Measurements from ENCODE around the gene FAM47B.

The FAM47B gene

GRCh38 chrX:34942496-34942895, at the start of gene FAM47B:
TSS of gene FAM47B (plus strand) at chrX:34942796. CDS start at chrX:34942832, 36 bp downstream.
- DNase-seq, result no peak

GRCh38 chrX:34893741-34894140, 48.9 kb upstream of the FAM47B start:
- no peak for DNase-seq

GRCh38 chrX:34900691-34901090, 41.9 kb upstream of the FAM47B start:
- no peak for DNase-seq

GRCh38 chrX:34901761-34902160, 40.8 kb upstream of the FAM47B start:
- no peak for DNase-seq

GRCh38 chrX:34903316-34903715, 39.3 kb upstream of the FAM47B start:
- DNase-seq, result no peak

GRCh38 chrX:34909151-34909550, 33.4 kb upstream of the FAM47B start:
- DNase-seq, result no peak

- no peak for DNase-seq
Measured at GRCh38 chrX:34915463-34916225, 27.0 kb upstream of the FAM47B start.

GRCh38 chrX:34917146-34917545, 25.4 kb upstream of the FAM47B start:
- no peak for DNase-seq

- DNase-seq, result no peak
Measured at GRCh38 chrX:34918091-34918736, 24.4 kb upstream of the FAM47B start.

- DNase-seq, result no peak
Measured at GRCh38 chrX:34918856-34919255, 23.7 kb upstream of the FAM47B start.

GRCh38 chrX:34927866-34928265, 14.7 kb upstream of the FAM47B start:
- no peak for DNase-seq

- no peak for DNase-seq
Measured at GRCh38 chrX:34943235-34943634, 639 bp downstream of the FAM47B start.

- no peak for DNase-seq
Measured at GRCh38 chrX:34956916-34957315, 14.3 kb downstream of the FAM47B start.

GRCh38 chrX:34961662-34962061, 19.1 kb downstream of the FAM47B start:
- no peak for DNase-seq

GRCh38 chrX:34972206-34972605, 29.6 kb downstream of the FAM47B start:
- DNase-seq, result no peak

- DNase-seq, result no peak
Measured at GRCh38 chrX:34978171-34978570, 35.6 kb downstream of the FAM47B start.

- DNase-seq, result no peak
Measured at GRCh38 chrX:34987646-34988045, 45.0 kb downstream of the FAM47B start.
